C4-2B (cell line): Measurements from ENCODE around the gene PDCL3.

Experiments used
- H3K27ac ChIP-seq: fragments of 450-650 bp; 2 replicates; pipeline ENCODE4 v1.5.1; 2017
- ZFX ChIP-seq: fragments of 450-650 bp; IDR thresholded peaks from 2 replicates; pipeline ENCODE4 v1.6.1; 2017
- TF ChIP-seq, protein P1 (sequence below): fragments of 450-650 bp; conservative IDR thresholded peaks from 2 replicates; pipeline ENCODE4 v1.5.1; 2017; ENCODE audit warnings: mild to moderate bottlenecking

PDCL3 gene

DNA sequence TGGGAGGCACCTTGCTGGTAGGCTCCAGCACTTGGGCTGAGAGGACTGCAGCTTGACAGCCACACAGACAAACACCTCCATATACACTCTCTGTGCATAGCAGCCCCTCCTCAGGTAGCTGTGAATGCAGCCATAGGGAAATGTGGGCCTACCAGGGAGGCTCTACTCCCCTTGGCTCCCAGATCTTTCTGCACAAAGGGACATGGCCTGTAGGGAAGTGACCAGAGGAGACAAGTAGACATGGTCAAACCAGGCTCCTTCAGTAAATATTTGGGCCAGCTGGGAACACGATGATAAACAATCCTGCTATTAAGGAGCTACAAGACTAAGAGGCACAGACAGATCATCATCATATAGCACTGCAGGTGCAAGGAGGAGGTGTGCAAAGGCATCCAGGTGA is 35.9 kb upstream of the PDCL3 start:
- H3K27ac ChIP-seq, result no peak overlapping the region
- no peak for TF ChIP-seq ZFX
- TF ChIP-seq, protein P1, sequence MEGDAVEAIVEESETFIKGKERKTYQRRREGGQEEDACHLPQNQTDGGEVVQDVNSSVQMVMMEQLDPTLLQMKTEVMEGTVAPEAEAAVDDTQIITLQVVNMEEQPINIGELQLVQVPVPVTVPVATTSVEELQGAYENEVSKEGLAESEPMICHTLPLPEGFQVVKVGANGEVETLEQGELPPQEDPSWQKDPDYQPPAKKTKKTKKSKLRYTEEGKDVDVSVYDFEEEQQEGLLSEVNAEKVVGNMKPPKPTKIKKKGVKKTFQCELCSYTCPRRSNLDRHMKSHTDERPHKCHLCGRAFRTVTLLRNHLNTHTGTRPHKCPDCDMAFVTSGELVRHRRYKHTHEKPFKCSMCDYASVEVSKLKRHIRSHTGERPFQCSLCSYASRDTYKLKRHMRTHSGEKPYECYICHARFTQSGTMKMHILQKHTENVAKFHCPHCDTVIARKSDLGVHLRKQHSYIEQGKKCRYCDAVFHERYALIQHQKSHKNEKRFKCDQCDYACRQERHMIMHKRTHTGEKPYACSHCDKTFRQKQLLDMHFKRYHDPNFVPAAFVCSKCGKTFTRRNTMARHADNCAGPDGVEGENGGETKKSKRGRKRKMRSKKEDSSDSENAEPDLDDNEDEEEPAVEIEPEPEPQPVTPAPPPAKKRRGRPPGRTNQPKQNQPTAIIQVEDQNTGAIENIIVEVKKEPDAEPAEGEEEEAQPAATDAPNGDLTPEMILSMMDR, result no peak

GRCh38 chr2:100527440-100528015 is 35.3 kb upstream of the PDCL3 start:
- no peak overlapping the region for H3K27ac ChIP-seq
- TF ChIP-seq ZFX, result no peak
- TF ChIP-seq, protein P1, result no peak

DNA sequence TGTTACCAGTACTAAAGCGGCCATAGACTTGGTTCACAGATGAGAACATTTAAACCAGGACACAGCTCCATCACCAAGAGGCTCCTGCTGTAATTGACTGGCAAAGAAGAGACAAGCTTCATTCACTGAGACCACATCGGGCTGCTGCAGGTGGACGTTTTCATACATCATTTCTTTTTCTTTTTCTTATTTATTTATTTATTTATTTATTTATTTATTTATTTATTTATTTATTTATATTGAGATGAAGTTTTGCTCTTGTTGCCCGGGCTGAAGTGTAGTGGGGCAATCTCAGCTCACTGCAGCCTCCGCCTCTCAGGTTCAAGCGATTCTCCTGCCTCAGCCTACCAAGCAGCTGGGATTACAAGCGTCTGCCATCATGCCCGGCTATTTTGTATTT is 33.6 kb upstream of the PDCL3 start:
- TF ChIP-seq, protein P1, result no peak
- no peak for TF ChIP-seq ZFX

DNA sequence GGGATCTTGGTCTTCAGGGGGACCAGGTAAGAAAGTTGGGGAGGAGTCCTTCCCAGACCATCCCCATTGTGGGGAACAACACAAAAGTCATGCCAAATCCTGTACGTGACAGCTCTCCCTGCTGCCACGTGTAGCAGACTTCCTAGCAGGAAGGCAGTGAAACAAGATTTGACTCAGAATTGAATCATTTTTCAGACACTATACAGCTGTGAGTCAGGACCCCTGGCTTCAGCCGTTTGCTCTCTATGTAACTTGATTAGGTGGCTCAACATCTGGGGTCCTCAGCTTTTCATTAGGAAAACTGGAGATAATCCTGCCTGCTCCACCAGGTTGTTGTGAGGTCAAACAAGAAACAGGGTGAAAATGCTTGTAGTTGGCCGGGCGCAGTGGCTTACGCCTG is 32.9 kb upstream of the PDCL3 start:
- TF ChIP-seq ZFX, result no peak
- TF ChIP-seq, protein P1, result no peak
- H3K27ac ChIP-seq, result no peak overlapping the region

More for the DNA sequence above, 33.6 kb upstream of the PDCL3 start:
- no peak overlapping the region for H3K27ac ChIP-seq

GRCh38 chr2:100535855-100536254 is 26.9 kb upstream of the PDCL3 start:
- H3K27ac ChIP-seq, result no peak overlapping the region
- TF ChIP-seq ZFX, result no peak
- TF ChIP-seq, protein P1, result no peak

GRCh38 chr2:100537918-100538317 is 24.9 kb upstream of the PDCL3 start:
- H3K27ac ChIP-seq, result no peak overlapping the region
- TF ChIP-seq, protein P1, result no peak

- H3K27ac ChIP-seq, result no peak overlapping the region
- no peak for TF ChIP-seq ZFX
- TF ChIP-seq, protein P1, result no peak
These were observed 23.6 kb upstream of the PDCL3 start for GRCh38 chr2:100539221-100539620.
